Activated CD8-positive, alpha-beta memory T cell treated with anti-CD3 and anti-CD28 coated beads, Interleukin-2, amount 10 ng/mL, durations not matched to agents 7 days and 5 days (primary cell): ENCODE results near the gene DPH1. TPM values are rescaled to one million over a fixed set of nuclear protein-coding genes. Genes with fewer than 3 reads are reported as not detected.

Experiments
- ATAC-seq: fragments of 150-1000 bp; cut with Tn5 transposase; one replicate; pipeline ENCODE4 v1.10.0; 2021; ENCODE audit warnings: moderate library complexity
- CTCF ChIA-PET: fragments of 350-600 bp; sonication (Branson Sonifier 250); formaldehyde crosslinking; loops from one replicate; lab custom pipeline; 2021; ENCODE audit warnings: antibody characterized with exemption; lab: Charles Lee
- DNase-seq: peaks from one replicate; pipeline ENCODE4 v3.0.0-alpha.2; 2020
- H3K27ac Mint-ChIP-seq: one replicate; pipeline ENCODE4 v1.8.0; 2021; ENCODE audit warnings: mild to moderate bottlenecking, mixed read lengths
- H3K27me3 Mint-ChIP-seq: one replicate; pipeline ENCODE4 v1.8.0; 2021; ENCODE audit warnings: mixed read lengths
- H3K36me3 Mint-ChIP-seq: one replicate; pipeline ENCODE4 v1.8.0; 2021; ENCODE audit warnings: mild to moderate bottlenecking, mixed read lengths
- H3K4me1 Mint-ChIP-seq: one replicate; pipeline ENCODE4 v1.8.0; 2021; ENCODE audit warnings: mixed read lengths
- H3K4me3 Mint-ChIP-seq: one replicate; pipeline ENCODE4 v1.8.0; 2021; ENCODE audit warnings: mild to moderate bottlenecking, moderate library complexity, mixed read lengths
- H3K9me3 Mint-ChIP-seq: one replicate; pipeline ENCODE4 v1.8.0; 2022; ENCODE audit warnings: low read depth, mixed read lengths
- total RNA-seq, 2 experiments: library from RNA; stranded (reverse); gene quantifications; one replicate each; pipeline ENCODE4 v1.2.3, GENCODE V29; 2021

DPH1 gene
- total RNA-seq, 2 experiments from 2014 or later, result 29.2 to 37.5 TPM

GRCh38 chr17:2041561-2042389 lies 11.8 kb downstream of the DPH1 start, which contains the start of gene OVCA2:
Gene OVCA2, plus strand, starts transcription at chr17:2042022. Its CDS starts 26 bp downstream, at chr17:2042048.
- peak within 1 kb of the TSS; percentile 93 for H3K4me3 Mint-ChIP-seq
- H3K4me1 Mint-ChIP-seq, result peaks cover 18% of the 10 kb centered on the region
- H3K9me3 Mint-ChIP-seq, result no peaks in the 10 kb centered on the region
- peaks cover 11% of the 10 kb centered on the region for H3K36me3 Mint-ChIP-seq
- CTCF ChIA-PET, result interaction anchor here (0.7 to 2.1 kb wide), 8 partner anchors 10 to 160 kb away, joined by 3 to 7 read pairs (median 3); partner anchors contain the start of genes DPH1, HIC1 and RTN4RL1
- ATAC-seq, result peak; percentile 92
- no peaks in the 10 kb centered on the region for H3K27me3 Mint-ChIP-seq
- DNase-seq, result peak; percentile 97
- H3K27ac Mint-ChIP-seq, result peak within 1 kb of the TSS; percentile 94

DNA sequence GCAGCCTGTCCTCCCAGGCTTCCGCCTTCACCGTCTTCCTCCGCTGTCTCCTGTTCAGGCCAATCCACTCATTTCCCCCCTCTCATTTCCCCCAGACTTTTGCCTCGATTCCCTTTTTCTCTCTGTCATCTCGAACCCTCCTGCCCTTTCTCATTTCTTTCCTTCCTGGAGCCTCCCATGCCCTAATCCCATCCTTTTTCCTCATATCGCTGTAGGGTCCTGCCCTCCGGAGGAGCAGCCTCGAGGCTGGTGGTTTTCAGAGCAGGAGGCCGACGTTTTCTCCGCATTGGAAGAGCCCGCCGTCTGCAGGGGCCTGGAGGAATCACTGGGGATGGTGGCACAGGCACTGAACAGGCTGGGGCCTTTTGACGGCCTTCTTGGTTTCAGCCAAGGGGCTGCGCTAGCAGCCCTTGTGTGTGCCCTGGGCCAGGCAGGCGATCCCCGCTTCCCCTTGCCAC lies 12.5 kb downstream of the DPH1 start:
- ATAC-seq (no peak), DNase-seq (no peak)
- CTCF ChIA-PET, result interaction anchor here (0.9 to 2.1 kb wide), 4 partner anchors 9 to 134 kb away, joined by 3 to 7 read pairs (median 3); partner anchors contain the start of gene HIC1
- peak overlapping the region; percentile 93 for H3K4me3 Mint-ChIP-seq
- H3K9me3 Mint-ChIP-seq, result no peaks in the 10 kb centered on the region
- peaks cover 11% of the 10 kb centered on the region for H3K36me3 Mint-ChIP-seq
- peaks cover 18% of the 10 kb centered on the region for H3K4me1 Mint-ChIP-seq
- peak overlapping the region; percentile 94 for H3K27ac Mint-ChIP-seq
- H3K27me3 Mint-ChIP-seq, result no peaks in the 10 kb centered on the region

DNA sequence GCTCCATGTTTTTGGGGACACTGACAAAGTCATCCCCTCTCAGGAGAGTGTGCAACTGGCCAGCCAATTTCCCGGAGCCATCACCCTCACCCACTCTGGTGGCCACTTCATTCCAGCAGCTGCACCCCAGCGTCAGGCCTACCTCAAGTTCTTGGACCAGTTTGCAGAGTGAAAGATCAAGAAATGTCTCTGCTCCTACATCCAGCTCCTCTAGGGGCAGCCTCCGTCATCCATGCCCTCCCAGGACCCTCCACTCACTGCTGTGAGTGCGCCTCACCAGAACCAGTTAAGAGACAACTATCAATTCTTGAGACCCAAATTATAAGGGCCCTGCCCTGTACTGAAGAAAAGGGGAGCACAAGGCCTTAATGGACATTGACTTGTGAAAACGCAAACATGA lies 13.0 kb downstream of the DPH1 start:
- Mint-ChIP-seq H3K4me3 (peak overlapping the region; percentile 93), H3K4me1 (peaks cover 18% of the 10 kb centered on the region), H3K27me3 (no peaks in the 10 kb centered on the region), H3K36me3 (peaks cover 11% of the 10 kb centered on the region), H3K9me3 (no peaks in the 10 kb centered on the region), H3K27ac (peak overlapping the region; percentile 94)
- ATAC-seq (no peak), DNase-seq (no peak)
- CTCF ChIA-PET, result interaction anchor here (1.2 to 2.1 kb wide), 3 partner anchors 11 to 134 kb away, joined by 3 to 7 read pairs (median 3); partner anchors contain the start of gene HIC1

- DNase-seq (no peak), ATAC-seq (no peak)
- Mint-ChIP-seq H3K36me3 (peaks cover 11% of the 10 kb centered on the region), H3K9me3 (no peaks in the 10 kb centered on the region), H3K4me1 (peaks cover 21% of the 10 kb centered on the region), H3K4me3 (peak overlapping the region; percentile 9), H3K27ac (no peak overlapping the region), H3K27me3 (peaks cover 2% of the 10 kb centered on the region)
- CTCF ChIA-PET, result interaction anchor here (0.7 kb wide), 1 partner anchor 17 kb away, joined by 4 read pairs; no protein-coding TSS in a partner anchor
These were observed 13.8 kb downstream of the DPH1 start for GRCh38 chr17:2043785-2044184.

DNA sequence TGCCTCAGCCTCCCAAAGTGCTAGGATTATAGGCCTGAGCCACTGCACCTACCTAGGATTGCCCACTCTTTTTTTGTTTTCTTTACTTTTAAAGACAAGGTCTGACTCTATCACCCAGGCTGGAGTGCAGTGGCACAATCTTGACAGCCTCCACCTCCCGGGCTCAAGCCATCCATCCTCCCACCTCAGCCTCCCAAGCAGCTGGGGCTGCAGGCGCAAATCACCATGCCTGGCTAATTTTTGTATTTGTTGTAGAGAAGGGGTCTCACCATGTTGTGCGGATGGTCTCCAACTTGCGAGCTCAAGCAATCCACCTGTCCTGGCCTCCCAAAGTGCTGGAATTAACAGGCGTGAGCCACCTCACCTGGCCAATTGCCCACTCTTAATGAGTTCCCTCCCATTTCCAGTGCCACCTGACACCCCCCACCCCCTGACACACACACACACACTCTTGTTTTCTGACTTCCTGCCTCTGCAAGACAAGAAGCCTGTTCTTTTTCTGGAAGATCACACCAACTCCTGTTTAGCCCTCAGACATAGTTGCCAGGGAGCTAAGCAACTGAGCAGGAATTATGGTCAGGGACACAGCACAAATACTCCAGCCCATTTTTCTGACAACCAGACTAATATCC lies 14.4 kb downstream of the DPH1 start:
- Mint-ChIP-seq H3K27me3 (peaks cover 2% of the 10 kb centered on the region), H3K27ac (no peak overlapping the region), H3K4me3 (no peak overlapping the region), H3K9me3 (no peaks in the 10 kb centered on the region), H3K36me3 (peaks cover 11% of the 10 kb centered on the region), H3K4me1 (peaks cover 26% of the 10 kb centered on the region)
- CTCF ChIA-PET, result interaction anchor here (0.6 to 0.9 kb wide), 3 partner anchors 14 to 56 kb away, joined by 3 to 4 read pairs (median 3); partner anchors contain the start of gene DPH1
- ATAC-seq (no peak), DNase-seq (no peak)

DNA sequence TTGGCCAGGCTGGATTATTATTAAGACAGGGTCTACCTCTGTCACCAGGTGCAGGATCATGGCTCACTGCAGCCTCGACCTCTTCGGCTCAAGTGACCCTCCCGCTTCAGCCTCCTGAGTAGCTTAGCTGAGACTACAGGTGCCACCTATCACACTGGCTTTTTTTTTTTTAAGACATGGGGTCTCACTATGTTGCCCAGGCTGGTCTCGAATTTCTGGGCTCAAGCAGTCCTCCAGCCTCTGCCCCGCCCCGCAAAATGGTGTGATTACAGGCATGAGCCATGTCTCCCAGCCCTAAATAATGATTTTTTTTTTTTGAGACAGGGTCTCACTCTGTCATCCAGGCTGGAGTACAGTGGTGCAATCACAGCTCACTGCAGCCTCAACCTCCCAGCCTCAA lies 17.6 kb downstream of the DPH1 start:
- no peak overlapping the region for H3K27ac Mint-ChIP-seq
- no peaks in the 10 kb centered on the region for H3K9me3 Mint-ChIP-seq
- peaks cover 11% of the 10 kb centered on the region for H3K36me3 Mint-ChIP-seq
- CTCF ChIA-PET, result interaction anchor here (0.7 kb wide), 1 partner anchor 9 kb away, joined by 4 read pairs; no protein-coding TSS in a partner anchor
- no peak for ATAC-seq
- no peak for DNase-seq
- H3K4me1 Mint-ChIP-seq, result peaks cover 27% of the 10 kb centered on the region
- H3K4me3 Mint-ChIP-seq, result no peak overlapping the region
- H3K27me3 Mint-ChIP-seq, result peaks cover 9% of the 10 kb centered on the region

DNA sequence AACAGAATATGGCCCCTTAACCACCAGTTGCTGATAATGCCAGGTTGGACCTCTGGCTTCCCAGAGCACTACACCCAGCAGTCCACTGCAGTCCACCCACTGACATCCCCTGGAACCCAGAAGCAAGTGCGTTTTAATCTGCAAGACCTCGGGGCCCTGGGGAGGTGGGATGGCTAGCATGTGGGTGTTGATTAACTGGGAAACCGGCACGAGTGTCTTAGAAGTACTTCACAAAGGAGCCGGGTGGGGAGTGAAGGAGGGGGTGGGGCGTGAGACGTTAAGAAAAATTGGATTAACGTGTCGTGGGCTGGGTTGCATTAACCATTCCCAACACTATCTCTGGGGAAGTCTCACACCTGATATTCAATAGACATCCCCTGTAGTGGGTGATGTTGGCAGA lies 18.9 kb downstream of the DPH1 start:
- Mint-ChIP-seq H3K9me3 (no peaks in the 10 kb centered on the region), H3K4me3 (peak overlapping the region; percentile 62), H3K4me1 (peaks cover 24% of the 10 kb centered on the region), H3K36me3 (peaks cover 4% of the 10 kb centered on the region), H3K27ac (no peak overlapping the region), H3K27me3 (peaks cover 13% of the 10 kb centered on the region)
- CTCF ChIA-PET, result interaction anchor here (1.0 kb wide), 1 partner anchor 196 kb away, joined by 3 read pairs; no protein-coding TSS in a partner anchor
- DNase-seq, result no peak
- no peak for ATAC-seq

- Mint-ChIP-seq H3K4me3 (peak overlapping the region; percentile 62), H3K27ac (no peak overlapping the region), H3K36me3 (peaks cover 2% of the 10 kb centered on the region), H3K27me3 (peaks cover 13% of the 10 kb centered on the region), H3K9me3 (no peaks in the 10 kb centered on the region), H3K4me1 (peaks cover 27% of the 10 kb centered on the region)
- ATAC-seq (peak; percentile 48), DNase-seq (peak; percentile 92)
- CTCF ChIA-PET, result interaction anchor here (0.6 to 1.6 kb wide), 4 partner anchors 195 to 367 kb away, joined by 3 to 4 read pairs (median 3); no protein-coding TSS in a partner anchor
These were observed 19.7 kb downstream of the DPH1 start for GRCh38 chr17:2049333-2050299.

GRCh38 chr17:2050300-2051060 lies 20.5 kb downstream of the DPH1 start:
- peak; percentile 12 for ATAC-seq

GRCh38 chr17:2051061-2051932 lies 21.3 kb downstream of the DPH1 start:
- Mint-ChIP-seq H3K27me3 (peaks cover 13% of the 10 kb centered on the region), H3K9me3 (no peaks in the 10 kb centered on the region), H3K36me3 (no peaks in the 10 kb centered on the region), H3K4me3 (no peak overlapping the region), H3K27ac (peak overlapping the region; percentile 39), H3K4me1 (peaks cover 25% of the 10 kb centered on the region)
- CTCF ChIA-PET, result interaction anchor here (0.9 to 1.9 kb wide), 11 partner anchors 9 to 331 kb away, joined by 3 to 16 read pairs (median 4); partner anchors contain the start of genes OVCA2 and TSR1
- DNase-seq (no peak), ATAC-seq (no peak)

More at GRCh38 chr17:2050300-2051060, 20.5 kb downstream of the DPH1 start:
- peak; percentile 82 for DNase-seq
- H3K27me3 Mint-ChIP-seq, result peaks cover 13% of the 10 kb centered on the region
- no peak overlapping the region for H3K4me3 Mint-ChIP-seq
- H3K9me3 Mint-ChIP-seq, result no peaks in the 10 kb centered on the region
- CTCF ChIA-PET, result interaction anchor here (0.6 to 1.9 kb wide), 5 partner anchors 194 to 366 kb away, joined by 3 to 16 read pairs (median 3); no protein-coding TSS in a partner anchor
- peaks cover 25% of the 10 kb centered on the region for H3K4me1 Mint-ChIP-seq
- H3K36me3 Mint-ChIP-seq, result no peaks in the 10 kb centered on the region
- H3K27ac Mint-ChIP-seq, result no peak overlapping the region
